ENCODE measurements around the gene GRM5. TPM values are rescaled to one million over a fixed set of nuclear protein-coding genes. Genes with fewer than 3 reads are reported as not detected.
A peak's percentile ranks its signal among the peaks of the same experiment; 100 is the strongest.

Gene GRM5
- total and polyA plus RNA-seq, 2 donors (not counting 1 experiment from before 2014, with no cell fraction given) = 0.01 TPM; not detected in 1

- Histone ChIP-seq H4K20me1 (ENCODE audit: control insufficient read depth, extremely low read depth, insufficient read depth, low read length) (no peaks in the 10 kb centered on the region), H3K79me2 (ENCODE audit: control insufficient read depth, insufficient read depth, low read length) (no peaks in the 10 kb centered on the region), H3K36me3 (ENCODE audit: control insufficient read depth, insufficient read depth, low read length) (no peaks in the 10 kb centered on the region), H3K27ac (ENCODE audit: insufficient read depth, low read length) (no peak overlapping the region), H3K4me2 (ENCODE audit: extremely low read depth, insufficient read depth, low read length) (peak overlapping the region; percentile 64), H3K27me3 (ENCODE audit: control insufficient read depth, insufficient read depth, low read length) (no peaks in the 10 kb centered on the region), H2AFZ (ENCODE audit: low read length) (no peak overlapping the region), H3K4me3 (replicated peaks in 1 of 4; ENCODE audit: control extremely low read depth in 1 of 4, insufficient read depth in 1 of 4, low read depth in 3 of 4, low read length in 4 of 4) (no peak overlapping the region), H3K4me1 (ENCODE audit: control insufficient read depth, extremely low read depth, insufficient read depth, low read length) (no peaks in the 10 kb centered on the region), H3K9me3 (ENCODE audit: control insufficient read depth, insufficient read depth, low read depth, low read length) (no peaks in the 10 kb centered on the region), H3K9ac (ENCODE audit: insufficient read depth, low read length) (no peak overlapping the region)
- TF ChIP-seq EZH2 (IDR thresholded peaks at IDR 0.05; ENCODE audit: low read length, missing control alignments) (no peak), CTCF (conservative IDR thresholded peaks at IDR 0.05 in 1 of 2, IDR thresholded peaks at IDR 0.05 in 1 of 2; ENCODE audit: low read depth in 1 of 2, low read length in 2 of 2) (no peak)
- no peak for DNase-seq (ENCODE audit: low read depth in 2 of 2)
These were observed 557.4 kb downstream of the GRM5 start for GRCh38 chr11:88508418-88508758.

- Histone ChIP-seq H3K27me3 (ENCODE audit: control insufficient read depth, insufficient read depth, low read length) (no peaks in the 10 kb centered on the region), H3K36me3 (ENCODE audit: control insufficient read depth, insufficient read depth, low read length) (no peaks in the 10 kb centered on the region), H4K20me1 (ENCODE audit: control insufficient read depth, extremely low read depth, insufficient read depth, low read length) (no peaks in the 10 kb centered on the region), H3K27ac (ENCODE audit: insufficient read depth, low read length) (no peak overlapping the region), H3K79me2 (ENCODE audit: control insufficient read depth, insufficient read depth, low read length) (no peaks in the 10 kb centered on the region), H3K4me1 (ENCODE audit: control insufficient read depth, extremely low read depth, insufficient read depth, low read length) (no peaks in the 10 kb centered on the region), H2AFZ (ENCODE audit: low read length) (no peak overlapping the region), H3K4me3 (replicated peaks in 1 of 4; ENCODE audit: control extremely low read depth in 1 of 4, insufficient read depth in 1 of 4, low read depth in 3 of 4, low read length in 4 of 4) (no peak overlapping the region), H3K9ac (ENCODE audit: insufficient read depth, low read length) (no peak overlapping the region), H3K9me3 (ENCODE audit: control insufficient read depth, insufficient read depth, low read depth, low read length) (no peaks in the 10 kb centered on the region), H3K4me2 (ENCODE audit: extremely low read depth, insufficient read depth, low read length) (no peak overlapping the region)
- no peak for TF ChIP-seq EZH2 (IDR thresholded peaks at IDR 0.05; ENCODE audit: low read length, missing control alignments)
- no peak for TF ChIP-seq CTCF (conservative IDR thresholded peaks at IDR 0.05 in 1 of 2, IDR thresholded peaks at IDR 0.05 in 1 of 2; ENCODE audit: low read depth in 1 of 2, low read length in 2 of 2)
- DNase-seq (ENCODE audit: low read depth in 2 of 2) = no peak
These were observed 557.9 kb downstream of the GRM5 start for GRCh38 chr11:88507771-88508417.

- DNase-seq (ENCODE audit: low read depth in 2 of 2) = peak in 1 of 2 donors; percentile 42
- no peaks in the 10 kb centered on the region for H3K79me2 ChIP-seq (ENCODE audit: control insufficient read depth, insufficient read depth, low read length)
- H3K27ac ChIP-seq (ENCODE audit: insufficient read depth, low read length) = no peak overlapping the region
- no peaks in the 10 kb centered on the region for H3K4me1 ChIP-seq (ENCODE audit: control insufficient read depth, extremely low read depth, insufficient read depth, low read length)
- no peaks in the 10 kb centered on the region for H4K20me1 ChIP-seq (ENCODE audit: control insufficient read depth, extremely low read depth, insufficient read depth, low read length)
- TF ChIP-seq EZH2 (IDR thresholded peaks at IDR 0.05; ENCODE audit: low read length, missing control alignments) (no peak), CTCF (conservative IDR thresholded peaks at IDR 0.05 in 1 of 2, IDR thresholded peaks at IDR 0.05 in 1 of 2; ENCODE audit: low read depth in 1 of 2, low read length in 2 of 2) (no peak)
- no peak overlapping the region for H3K4me2 ChIP-seq (ENCODE audit: extremely low read depth, insufficient read depth, low read length)
- no peaks in the 10 kb centered on the region for H3K27me3 ChIP-seq (ENCODE audit: control insufficient read depth, insufficient read depth, low read length)
- no peaks in the 10 kb centered on the region for H3K9me3 ChIP-seq (ENCODE audit: control insufficient read depth, insufficient read depth, low read depth, low read length)
- no peak overlapping the region for H3K9ac ChIP-seq (ENCODE audit: insufficient read depth, low read length)
- no peak overlapping the region for H3K4me3 ChIP-seq (replicated peaks in 1 of 4; ENCODE audit: control extremely low read depth in 1 of 4, insufficient read depth in 1 of 4, low read depth in 3 of 4, low read length in 4 of 4)
- H2AFZ ChIP-seq (ENCODE audit: low read length) = no peak overlapping the region
- no peaks in the 10 kb centered on the region for H3K36me3 ChIP-seq (ENCODE audit: control insufficient read depth, insufficient read depth, low read length)
These were observed 564.2 kb downstream of the GRM5 start for GRCh38 chr11:88501541-88501940.
